Activated CD4-positive, alpha-beta T cell treated with anti-CD3 and anti-CD28 coated beads, Interleukin-2, amount 50 U/mL, for 4 hours (primary cell): ENCODE results near the gene BST1.
"Not testable (repeated sequence)": the region's sequence is repeated elsewhere in the genome, so short reads cannot be mapped to it uniquely, and the experiment has no call there.

Source experiments
- DNase-seq, 2 experiments: peaks; one replicate each; pipeline ENCODE4 v3.0.0-alpha.2; 2020

Gene BST1

DNA sequence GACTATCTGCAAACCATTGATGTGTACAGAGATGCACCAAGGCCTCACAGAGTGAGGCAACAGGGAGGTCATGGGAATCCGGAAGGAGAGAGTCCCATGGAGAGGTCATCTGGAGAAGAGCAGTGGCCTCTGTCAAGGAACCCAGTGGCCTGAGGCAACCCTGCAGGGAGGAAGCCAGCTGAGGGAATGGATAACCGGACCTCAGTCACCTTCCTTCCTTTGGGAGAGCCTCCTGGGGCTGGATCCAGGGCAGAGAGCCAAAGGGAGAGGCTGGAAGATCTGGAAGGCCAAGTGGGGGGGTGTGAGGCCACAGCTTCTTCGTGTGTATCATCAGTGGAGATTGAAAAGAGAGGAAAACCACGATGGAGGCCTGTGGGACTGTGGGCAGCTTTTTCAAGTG, 50.9 kb downstream of the BST1 start:
- no peak for DNase-seq

DNA sequence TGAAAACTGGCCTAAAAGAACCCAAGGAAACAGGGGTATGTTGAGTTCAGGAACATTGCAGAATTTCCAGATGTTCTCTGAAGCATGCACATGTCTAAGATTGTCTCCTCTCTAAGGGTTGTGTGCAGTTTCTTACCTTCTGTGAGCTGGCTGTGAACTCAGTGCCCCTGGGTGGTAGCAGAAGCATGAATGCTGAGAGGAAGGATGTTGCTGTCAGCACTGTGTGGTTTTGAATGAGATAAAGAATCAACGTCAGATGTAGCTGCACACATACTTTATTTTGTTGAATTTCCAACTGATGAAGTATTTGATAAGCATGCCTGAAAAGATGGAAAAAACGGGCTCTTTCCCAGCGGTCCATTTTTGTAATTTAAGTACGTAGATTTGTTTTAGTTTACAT, 51.5 kb downstream of the BST1 start:
- peak; percentile 22 to 26 for DNase-seq

DNA sequence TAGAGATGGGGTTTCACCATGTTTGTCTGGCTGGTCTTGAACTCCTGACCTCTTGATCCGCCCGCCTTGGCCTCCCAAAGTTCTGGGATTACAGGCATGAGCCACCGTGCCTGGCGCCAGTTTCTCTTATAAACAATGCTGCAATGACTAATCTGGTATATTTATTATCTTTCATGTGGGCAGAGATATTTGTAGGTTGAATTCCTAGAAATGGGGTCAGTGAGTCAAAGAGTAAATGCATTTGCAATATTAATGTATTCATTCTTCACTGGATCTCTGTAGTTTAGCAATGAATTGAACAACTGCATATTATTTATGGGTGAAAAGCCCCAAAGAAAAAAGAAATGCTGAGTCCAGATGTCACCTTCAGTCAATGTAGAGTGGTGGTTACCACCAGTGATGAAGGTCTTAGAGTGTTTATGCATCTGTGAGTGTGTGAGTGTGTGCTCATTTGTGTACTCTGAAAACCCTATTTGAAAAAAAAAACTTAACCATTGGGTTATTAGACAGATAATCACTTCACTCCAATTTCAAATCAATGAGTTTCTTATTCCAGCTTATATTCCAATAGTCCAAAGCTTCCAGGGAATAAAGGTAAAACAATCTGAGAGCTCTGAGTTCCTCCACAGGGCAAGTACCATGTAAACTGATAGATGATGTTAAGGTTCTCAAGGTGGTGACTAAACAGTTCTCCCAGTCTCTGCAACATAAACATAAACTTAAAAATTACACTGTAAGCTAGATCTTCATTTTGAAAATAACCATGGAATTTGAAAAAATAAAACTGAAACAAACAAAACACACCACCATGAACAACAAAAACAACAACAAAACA, 52.7 kb downstream of the BST1 start:
- DNase-seq, result peak; percentile 28 to 36

DNA sequence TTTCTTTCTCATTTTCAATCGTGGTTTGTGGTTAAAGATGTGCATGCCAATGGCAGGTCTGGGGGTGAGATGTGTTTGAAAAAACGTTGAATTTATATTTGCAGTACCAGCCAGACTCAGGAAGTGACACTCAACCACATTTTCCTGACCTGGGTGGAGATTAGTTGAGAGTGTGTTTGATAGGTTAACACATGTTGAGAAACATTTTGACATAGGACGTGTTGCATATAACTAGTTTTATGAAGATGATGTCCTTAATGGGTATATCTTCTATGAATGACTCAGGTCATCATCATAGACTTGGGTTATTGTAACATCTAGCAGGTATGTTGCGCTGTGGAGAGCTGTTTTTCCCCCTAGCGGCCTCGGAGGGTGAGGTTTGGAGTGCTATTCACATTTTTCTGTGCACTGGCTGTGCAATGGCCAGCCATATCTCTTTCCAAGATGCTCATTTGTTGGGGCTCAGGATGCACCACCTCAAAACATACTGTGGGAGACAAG, 53.5 kb downstream of the BST1 start:
- DNase-seq, result peak; percentile 70 to 73

DNA sequence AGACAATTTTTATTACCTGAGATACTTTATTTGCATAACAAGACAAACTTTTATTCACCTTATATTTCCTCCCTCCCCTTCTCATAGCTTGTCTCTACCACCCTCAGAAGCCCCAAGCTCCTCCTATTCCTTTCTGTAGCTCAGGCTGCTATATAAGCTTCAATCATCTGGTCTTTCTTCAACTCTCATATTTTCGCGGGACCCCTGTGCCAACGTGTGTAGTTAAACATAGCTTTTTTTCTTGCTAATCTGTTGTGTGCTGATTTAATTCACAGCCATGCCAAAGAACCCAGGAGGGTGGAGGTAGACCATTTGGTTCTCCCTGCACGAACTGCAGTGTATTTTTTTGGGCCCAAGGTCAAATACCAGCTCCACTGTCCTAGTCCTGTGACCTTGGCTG, 54.2 kb downstream of the BST1 start:
- no peak for DNase-seq

DNA sequence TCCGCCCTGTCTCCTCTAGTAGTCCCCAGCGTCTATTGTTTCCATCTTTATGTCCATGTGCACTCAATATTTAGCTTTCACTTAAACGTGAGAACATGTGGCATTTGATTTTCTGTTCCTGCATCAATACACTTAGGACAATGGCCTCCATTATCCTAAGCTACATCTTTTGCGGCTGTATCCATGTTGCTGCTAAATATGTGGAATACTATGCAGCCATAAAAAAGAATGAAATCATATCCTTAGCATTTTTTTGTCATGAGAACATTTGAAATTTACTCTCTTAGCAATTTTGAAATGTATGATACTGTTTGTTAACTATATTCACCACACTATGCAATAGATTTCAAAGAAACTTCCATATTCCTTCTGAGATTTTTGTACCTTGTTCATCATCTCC, 55.4 kb downstream of the BST1 start:
- DNase-seq, result no peak

DNA sequence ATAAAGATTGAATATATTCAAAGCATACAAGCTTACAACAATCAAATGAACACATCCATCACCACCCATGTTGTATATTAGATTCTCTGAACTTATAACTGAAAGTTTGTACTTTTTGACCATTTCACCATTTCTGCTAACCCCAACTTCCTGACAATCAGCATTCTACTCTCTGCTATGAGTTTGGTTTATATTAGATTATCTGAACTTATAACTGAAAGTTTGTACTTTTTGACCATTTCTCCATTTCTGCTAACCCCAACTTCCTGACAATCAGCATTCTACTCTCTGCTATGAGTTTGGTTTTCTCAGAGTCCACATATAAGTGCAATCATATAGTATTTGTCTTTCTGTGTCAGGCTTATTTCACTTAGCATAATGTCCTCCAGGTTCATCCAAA, 59.6 kb downstream of the BST1 start:
- DNase-seq, result not testable (repeated sequence)

DNA sequence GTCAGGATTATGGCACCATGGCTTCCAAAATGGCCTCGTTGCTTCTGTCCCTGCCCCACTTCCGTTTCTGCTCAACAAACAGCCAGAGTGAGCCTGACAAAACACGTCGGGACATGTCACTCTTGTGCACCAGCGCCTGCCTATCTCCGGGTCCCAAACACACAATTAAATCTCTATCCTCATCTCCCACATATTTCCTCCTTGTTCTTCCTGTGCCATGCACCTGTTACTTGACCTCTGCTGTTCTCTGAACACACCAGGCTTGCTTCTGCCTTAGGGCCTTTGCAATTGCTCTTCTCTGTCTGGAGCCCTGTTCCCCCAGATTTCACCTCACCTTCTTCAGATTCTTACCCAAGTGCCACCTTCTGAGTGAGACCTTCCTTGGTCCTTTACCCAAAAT, 62.5 kb downstream of the BST1 start:
- DNase-seq, result no peak

DNA sequence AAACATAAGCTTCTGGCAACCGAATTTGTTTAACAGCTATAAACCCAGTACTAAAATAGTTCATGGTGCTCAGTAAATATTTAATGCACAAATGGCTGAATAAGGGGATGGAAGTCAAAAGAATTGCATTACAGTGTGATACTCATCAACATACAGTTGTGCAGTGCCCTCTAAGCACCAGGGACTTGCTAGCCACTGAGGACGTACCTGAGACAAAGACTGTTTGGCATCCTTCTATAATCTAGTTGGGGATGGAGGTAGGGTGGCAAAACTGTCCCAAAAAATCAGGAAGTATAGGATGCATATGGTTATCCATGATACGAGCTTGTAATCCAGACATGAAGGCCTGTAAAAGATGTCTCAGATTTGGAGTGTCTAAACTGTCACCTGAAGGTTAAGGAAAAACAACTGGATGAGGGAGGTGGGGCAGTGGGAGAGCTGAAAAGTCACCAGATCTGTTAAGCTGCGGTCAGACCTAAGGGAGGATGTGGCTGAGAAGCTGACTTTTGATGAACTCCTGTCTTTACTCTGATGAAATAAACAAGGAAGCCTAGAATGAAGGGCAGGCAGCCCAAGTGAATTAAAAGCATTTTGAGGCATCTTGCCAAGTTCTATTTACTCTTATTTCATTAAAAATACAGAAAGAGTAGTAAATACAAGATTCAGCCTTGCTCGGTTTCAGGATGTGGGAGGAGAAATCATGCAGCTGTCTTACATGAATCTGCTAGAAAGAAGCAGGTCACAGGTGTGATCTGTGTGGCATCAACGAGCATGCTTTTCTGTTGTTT, 63.2 kb downstream of the BST1 start:
- no peak for DNase-seq

DNA sequence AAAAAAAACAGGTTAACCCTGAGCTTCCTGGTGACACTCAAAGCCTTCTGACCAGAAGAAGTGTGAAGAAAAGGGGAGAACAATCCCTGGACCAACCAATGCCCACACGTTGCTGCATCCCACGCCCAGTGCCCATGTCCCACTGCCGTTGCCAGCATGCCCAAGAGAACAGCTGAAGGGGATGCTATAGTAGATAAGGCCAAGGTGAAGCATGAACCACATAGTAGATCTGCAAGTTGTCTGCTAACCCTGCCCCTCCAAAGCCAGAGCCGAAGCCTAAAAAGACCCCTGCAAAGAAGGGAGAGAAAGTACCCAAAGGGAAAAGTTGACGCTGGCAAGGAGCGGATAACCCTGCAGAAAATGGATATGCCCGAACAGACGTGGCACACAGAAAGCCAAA, 64.0 kb downstream of the BST1 start:
- no peak for DNase-seq

DNA sequence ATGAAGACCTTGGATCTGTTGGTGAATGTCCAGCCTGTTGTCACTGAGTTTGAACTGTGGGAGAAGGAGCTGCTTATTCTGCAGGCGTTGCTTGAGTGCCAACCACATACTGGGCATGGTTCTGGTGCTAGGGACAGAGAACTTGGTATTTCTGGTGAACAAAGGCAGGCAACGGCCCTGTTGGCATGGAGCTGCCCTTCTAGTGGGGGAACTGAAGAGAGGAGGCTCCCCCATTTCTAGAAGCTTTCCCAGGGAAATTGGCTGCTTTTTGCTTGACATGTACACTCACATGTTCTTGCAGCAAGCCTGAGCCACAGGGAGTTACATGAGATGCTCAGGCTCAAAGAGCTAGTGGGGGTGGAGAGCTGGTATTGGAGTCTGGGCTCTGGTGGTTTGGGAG, 66.3 kb downstream of the BST1 start:
- no peak for DNase-seq

DNA sequence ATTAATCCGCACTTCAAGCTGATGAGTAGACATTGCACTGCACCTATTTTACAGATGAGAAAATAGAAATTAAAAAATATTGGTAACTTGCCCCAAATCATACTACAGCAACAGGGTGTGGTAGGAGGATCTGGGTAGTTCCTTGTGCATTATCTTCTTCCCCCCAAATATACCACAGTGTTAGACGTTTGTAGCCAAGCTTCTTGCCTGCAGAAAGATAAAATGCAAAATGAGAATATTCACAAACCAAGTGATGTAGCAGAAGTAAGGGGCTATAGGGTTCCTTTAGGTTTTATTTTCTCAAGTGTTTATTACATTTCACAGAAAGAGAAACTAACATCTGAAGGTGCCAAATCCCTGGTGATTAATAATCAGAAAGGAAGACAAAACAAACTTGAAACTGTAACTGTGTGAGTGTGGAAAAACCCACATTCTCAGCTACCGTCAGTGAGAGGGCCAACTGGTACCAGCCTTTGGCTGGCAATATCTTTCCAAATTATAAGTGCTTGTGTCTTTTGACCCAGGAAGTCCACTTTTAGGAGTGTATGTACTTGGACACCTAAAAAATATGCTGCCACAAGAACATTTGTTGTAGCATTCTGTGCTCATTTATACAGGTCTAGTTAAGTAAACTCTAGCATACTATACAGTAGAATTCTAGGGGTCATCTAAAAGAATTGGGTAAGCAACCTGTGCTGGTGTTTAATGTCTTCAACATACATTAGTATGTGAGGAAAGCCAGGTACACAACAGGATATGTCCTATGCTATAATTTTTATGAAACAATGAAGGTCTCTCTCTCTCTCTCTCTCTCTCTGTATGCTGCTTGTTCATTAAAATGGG, 68.6 kb downstream of the BST1 start:
- DNase-seq, result no peak

DNA sequence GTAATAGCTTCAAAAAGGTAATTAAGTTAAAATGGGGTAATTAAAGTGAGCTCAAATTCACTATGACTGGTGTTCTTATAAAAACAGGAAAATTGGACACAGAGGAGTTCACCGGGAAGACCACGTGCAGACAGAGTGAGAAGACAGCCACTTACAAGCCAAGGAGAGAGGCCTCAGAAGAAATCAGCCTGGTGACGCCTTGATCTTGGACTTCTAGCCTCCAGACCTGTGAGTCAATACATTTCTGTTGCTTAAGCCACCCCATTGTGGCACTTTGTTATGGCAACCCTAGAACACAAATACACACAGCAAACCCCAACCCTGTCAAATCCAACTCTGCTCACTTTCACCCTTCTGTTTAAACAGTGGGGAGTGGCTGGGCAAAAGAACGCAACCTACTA, 71.2 kb downstream of the BST1 start:
- no peak for DNase-seq

DNA sequence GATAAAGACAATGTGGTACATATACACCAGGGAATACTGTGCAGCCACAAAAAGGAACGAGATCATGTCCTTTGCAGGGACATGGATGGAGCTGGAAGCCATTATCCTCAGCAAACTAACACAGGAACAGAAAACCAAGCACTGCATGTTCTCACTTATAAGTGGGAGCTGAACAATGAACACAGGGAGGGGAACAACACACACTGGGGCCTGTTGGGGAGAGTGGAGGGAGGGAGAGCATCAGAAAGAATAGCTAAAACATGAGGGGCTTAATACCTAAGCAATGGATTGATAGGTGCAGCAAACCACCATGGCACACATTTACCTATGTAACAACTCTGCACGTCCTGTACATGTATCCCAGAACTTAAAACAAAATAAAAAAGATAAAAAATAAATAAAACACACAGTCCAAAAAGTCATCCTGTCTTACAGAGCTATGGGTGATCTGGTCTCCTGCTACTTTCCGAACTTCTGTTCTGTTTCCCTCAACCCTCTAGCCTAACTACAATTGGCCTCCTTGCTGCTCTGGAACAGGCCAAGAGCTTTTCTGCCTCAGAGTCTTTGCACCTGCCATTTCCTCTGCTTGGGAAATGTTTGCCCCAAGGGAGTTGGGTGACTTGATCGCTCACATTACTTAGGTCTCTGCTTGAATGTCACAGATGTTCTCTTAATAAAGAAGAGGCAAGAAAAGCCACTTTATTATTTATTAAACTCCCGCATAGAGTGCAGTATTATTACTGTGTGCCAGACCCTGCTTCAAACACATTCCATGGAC, 74.2 kb downstream of the BST1 start:
- no peak for DNase-seq

DNA sequence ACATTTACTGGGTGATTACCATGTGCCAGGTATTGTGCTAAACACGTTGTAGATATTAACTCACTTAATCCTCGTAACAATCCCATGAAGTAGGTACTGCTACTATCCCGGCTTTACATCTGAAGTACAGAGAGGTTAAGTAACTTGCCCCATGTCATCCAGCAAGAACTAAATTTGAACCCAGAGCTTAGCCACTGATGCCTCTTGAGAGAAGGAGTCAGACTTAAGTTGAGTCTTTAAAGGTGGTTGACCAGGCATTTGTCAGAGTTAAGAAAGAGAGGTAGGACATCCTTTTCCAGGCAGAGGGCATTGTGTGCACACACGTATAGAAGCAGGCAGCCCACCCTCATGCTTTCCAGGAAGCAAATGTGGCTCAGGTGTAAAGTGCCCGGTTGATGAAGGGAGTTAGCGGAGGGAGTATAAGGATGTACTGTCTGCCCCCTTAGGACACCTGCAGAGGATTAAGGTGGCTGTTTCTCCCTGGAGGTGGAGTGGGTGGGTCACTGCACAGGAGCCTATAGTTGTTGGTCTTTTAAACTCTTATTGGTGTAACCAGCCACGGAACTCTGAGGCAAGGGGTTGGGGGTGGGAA, 74.9 kb downstream of the BST1 start:
- no peak for DNase-seq

DNA sequence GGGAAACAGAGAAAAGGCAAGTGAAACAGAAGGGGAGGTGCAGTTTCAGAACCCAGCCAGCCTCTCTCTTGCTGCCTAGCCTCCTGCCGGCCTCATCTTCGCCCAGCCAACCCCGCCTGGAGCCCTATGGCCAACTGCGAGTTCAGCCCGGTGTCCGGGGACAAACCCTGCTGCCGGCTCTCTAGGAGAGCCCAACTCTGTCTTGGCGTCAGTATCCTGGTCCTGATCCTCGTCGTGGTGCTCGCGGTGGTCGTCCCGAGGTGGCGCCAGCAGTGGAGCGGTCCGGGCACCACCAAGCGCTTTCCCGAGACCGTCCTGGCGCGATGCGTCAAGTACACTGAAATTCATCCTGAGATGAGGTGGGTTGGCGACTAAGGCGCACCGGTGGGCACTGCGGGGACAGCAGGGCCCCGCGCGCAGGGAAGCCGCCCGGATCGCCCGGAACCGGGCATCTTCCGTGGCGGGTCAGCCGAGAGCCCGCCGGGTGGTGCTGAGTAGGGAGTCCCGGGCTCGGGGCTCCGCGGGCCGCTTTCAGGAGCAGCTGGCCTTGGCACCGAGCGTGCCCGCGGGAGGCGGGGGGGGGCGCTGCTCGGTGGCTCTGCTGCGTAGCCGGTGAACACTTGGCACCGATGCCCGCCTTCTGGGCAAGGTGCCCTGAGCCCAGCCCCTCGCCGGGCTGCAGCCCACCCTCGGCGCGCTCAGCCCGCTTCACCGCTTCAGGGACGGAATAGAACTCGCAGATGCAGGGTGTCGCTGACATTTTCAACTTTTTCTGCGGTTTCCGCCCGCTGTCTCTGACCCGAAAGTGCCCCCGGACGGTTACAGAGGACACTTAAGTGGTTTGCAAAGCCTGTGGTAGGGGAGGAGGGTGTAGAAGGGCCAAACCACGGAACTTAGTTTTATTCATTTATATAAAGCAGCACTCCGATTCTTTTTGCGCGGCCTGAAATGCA, 75.7 kb downstream of the BST1 start, which contains the start of gene CD38:
Gene CD38 (plus strand): TSS at position 40 of the 953 bp plus-strand sequence. CDS start 87 bp downstream, at position 127.
- peak; percentile 11 to 13 for DNase-seq

DNA sequence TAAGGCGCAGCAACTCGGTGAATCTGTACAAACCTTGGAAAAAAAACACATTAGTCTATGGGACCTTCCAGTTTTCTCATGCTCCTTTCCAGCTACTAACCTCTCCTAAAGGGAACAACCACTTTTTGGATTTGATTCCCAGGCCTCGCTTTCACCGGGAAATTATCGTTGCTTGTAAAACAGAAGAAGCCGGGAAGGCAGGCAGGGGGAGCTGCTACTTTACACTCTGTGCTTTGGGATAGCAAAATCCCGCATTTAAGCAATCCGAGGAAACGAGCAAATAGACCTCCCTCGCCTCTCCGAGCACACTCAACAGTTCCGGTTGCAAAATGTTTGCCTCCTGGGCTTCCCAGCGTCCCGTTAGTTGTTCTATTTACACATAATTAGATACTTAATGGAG, 76.4 kb downstream of the BST1 start:
- DNase-seq, result no peak

DNA sequence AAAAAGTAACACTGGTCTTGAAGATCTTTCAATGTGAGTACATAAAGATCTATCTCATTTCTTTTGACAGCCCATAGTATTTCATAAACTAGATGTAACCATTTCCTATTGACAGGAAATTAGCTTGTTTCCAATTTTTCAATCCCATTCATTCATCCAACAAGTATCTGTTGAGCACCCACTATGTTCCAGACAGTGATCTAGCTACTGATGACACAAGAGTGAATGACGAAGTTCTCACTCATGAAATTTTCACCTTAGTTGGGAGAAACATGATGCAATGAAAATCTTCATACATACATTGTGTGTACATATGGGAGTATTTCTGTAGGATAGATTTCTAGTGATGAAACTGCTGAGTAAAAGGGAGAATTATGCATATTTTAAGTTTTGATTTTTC, 76.9 kb downstream of the BST1 start:
- no peak for DNase-seq

DNA sequence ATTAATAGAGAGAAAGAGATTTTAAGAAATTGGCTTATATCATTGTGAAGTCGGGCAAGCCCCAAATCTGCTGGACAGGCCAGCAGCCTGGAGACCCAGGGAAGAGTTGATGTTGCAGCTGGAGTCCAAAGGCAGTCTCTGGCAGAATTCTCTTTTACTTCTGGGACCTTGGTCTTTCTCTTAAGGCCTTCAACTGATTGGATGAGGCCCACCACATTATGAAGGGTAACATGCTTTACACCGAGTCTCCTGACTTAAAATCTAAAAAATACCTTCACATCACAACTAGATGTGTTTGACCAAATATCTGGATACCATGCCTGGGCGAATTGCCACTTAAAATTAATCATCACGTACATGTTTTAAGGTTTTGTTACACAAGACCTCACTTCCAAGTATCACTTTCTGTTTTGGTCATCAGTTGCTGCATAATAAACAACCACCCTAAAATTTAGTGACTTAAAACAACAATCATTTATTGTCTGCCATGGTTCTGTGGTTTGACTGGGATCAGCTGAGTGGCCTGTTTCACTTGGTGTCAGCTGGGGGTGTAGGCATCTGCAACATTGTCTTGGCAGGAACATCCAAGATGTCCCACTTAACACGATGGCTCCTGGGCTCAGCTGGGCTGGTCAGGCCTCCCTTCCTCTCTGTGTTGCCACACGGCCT, 78.7 kb downstream of the BST1 start:
- no peak for DNase-seq
